ENCODE results near the gene CCDC12.

CCDC12 gene

GRCh38 chr3:46905661-46906451 is 70.7 kb downstream of the CCDC12 start:
- TF ChIP-seq CTCF (IDR thresholded peaks at IDR 0.05): no peak
- no peak for DNase-seq (ENCODE audit: low spot score)
- no peak overlapping the region for H3K27ac ChIP-seq

GRCh38 chr3:46905213-46905560 is 71.4 kb downstream of the CCDC12 start:
- Histone ChIP-seq H3K4me3 (no peak overlapping the region), H3K27ac (no peak overlapping the region)
- no peak for TF ChIP-seq CTCF (IDR thresholded peaks at IDR 0.05)
- DNase-seq (ENCODE audit: low spot score): no peak

More at GRCh38 chr3:46905661-46906451, 70.7 kb downstream of the CCDC12 start:
- H3K4me3 ChIP-seq: no peak overlapping the region

GRCh38 chr3:46904303-46905212 is 72.0 kb downstream of the CCDC12 start:
- DNase-seq (ENCODE audit: low spot score): no peak
- TF ChIP-seq CTCF (IDR thresholded peaks at IDR 0.05): no peak
- Histone ChIP-seq H3K4me3 (no peak overlapping the region), H3K27ac (no peak overlapping the region)

- DNase-seq (ENCODE audit: low spot score): no peak
- no peak for TF ChIP-seq CTCF (IDR thresholded peaks at IDR 0.05)
Observed at GRCh38 chr3:46903341-46904302, 72.9 kb downstream of the CCDC12 start.

GRCh38 chr3:46902188-46902631 is 74.3 kb downstream of the CCDC12 start:
- DNase-seq (ENCODE audit: low spot score): no peak
- Histone ChIP-seq H3K27ac (no peak overlapping the region), H3K4me3 (no peak overlapping the region)
- TF ChIP-seq CTCF (IDR thresholded peaks at IDR 0.05): no peak

More at GRCh38 chr3:46903341-46904302, 72.9 kb downstream of the CCDC12 start:
- Histone ChIP-seq H3K27ac (no peak overlapping the region), H3K4me3 (no peak overlapping the region)

GRCh38 chr3:46901591-46902187 is 74.9 kb downstream of the CCDC12 start:
- TF ChIP-seq CTCF (IDR thresholded peaks at IDR 0.05): no peak
- no peak overlapping the region for H3K27ac ChIP-seq
- no peak for DNase-seq (ENCODE audit: low spot score)
- no peak overlapping the region for H3K4me3 ChIP-seq

Measured in coronary artery (tissue), 2 donors.